Stimulated activated CD8-positive, alpha-beta memory T cell treated with anti-CD3 and anti-CD28 coated beads, Interleukin-12 subunit alpha, Interleukin-12 subunit beta, amount 100 ng/mL, for 4 hours (primary cell): Measurements from ENCODE around the gene RNASEH2B.

Source experiments
- DNase-seq: peaks from one replicate; pipeline ENCODE4 v3.0.0-alpha.2; 2020; ENCODE audit warnings: low read depth

Gene RNASEH2B

GRCh38 chr13:50941146-50941545 is 31.6 kb downstream of the RNASEH2B start:
- no peak for DNase-seq

GRCh38 chr13:50942630-50943311 is 33.2 kb downstream of the RNASEH2B start:
- no peak for DNase-seq

GRCh38 chr13:50945669-50946068 is 36.1 kb downstream of the RNASEH2B start:
- no peak for DNase-seq

- DNase-seq = no peak
Observed at GRCh38 chr13:50948601-50949000, 39.0 kb downstream of the RNASEH2B start.

- no peak for DNase-seq
Observed at GRCh38 chr13:50950849-50951248, 41.3 kb downstream of the RNASEH2B start.

- no peak for DNase-seq
Observed at GRCh38 chr13:50951366-50951765, 41.8 kb downstream of the RNASEH2B start.

- no peak for DNase-seq
Observed at GRCh38 chr13:50955241-50955640, 45.6 kb downstream of the RNASEH2B start.

- DNase-seq = no peak
Observed at GRCh38 chr13:50955798-50956197, 46.2 kb downstream of the RNASEH2B start.

GRCh38 chr13:50957620-50958019 is 48.0 kb downstream of the RNASEH2B start:
- DNase-seq = no peak

- DNase-seq = no peak
Observed at GRCh38 chr13:50969691-50970090, 60.1 kb downstream of the RNASEH2B start.

- DNase-seq = no peak
Observed at GRCh38 chr13:50970956-50971355, 61.4 kb downstream of the RNASEH2B start.

- DNase-seq = no peak
Observed at GRCh38 chr13:50974268-50974667, 64.7 kb downstream of the RNASEH2B start.

GRCh38 chr13:50979187-50979586 is 69.6 kb downstream of the RNASEH2B start:
- DNase-seq = no peak

- no peak for DNase-seq
Observed at GRCh38 chr13:50981686-50982085, 72.1 kb downstream of the RNASEH2B start.

- no peak for DNase-seq
Observed at GRCh38 chr13:50989476-50989875, 79.9 kb downstream of the RNASEH2B start.

GRCh38 chr13:50990065-50990817 is 80.7 kb downstream of the RNASEH2B start:
- DNase-seq = no peak

- no peak for DNase-seq
Observed at GRCh38 chr13:50990818-50991506, 81.4 kb downstream of the RNASEH2B start.

- no peak for DNase-seq
Observed at GRCh38 chr13:50991579-50992521, 82.3 kb downstream of the RNASEH2B start.

- no peak for DNase-seq
Observed at GRCh38 chr13:50993371-50993770, 83.8 kb downstream of the RNASEH2B start.

GRCh38 chr13:50993934-50994333 is 84.3 kb downstream of the RNASEH2B start:
- no peak for DNase-seq

GRCh38 chr13:50994651-50995050 is 85.1 kb downstream of the RNASEH2B start:
- DNase-seq = no peak

GRCh38 chr13:50995854-50996253 is 86.3 kb downstream of the RNASEH2B start:
- DNase-seq = no peak
